HCT116 (cell line): ENCODE data around the gene XYLT1. TPM values are rescaled to one million over a fixed set of nuclear protein-coding genes. Genes with fewer than 3 reads are reported as not detected.

Experiments used
- ATAC-seq: fragments of 200-7000 bp; cut with Tn5 transposase; 2 replicates; pipeline ENCODE4 v1.9.1; 2020; ENCODE audit warnings: mild to moderate bottlenecking, moderate library complexity
- BruUV-seq: library from RNA; stranded (reverse); fragments of 400-500 nt; replicated peaks from 2 replicates; lab custom pipeline; 2021; lab: Mats Ljungman, UMichigan
- CTCF ChIA-PET: fragments of 300-600 bp; sonication (Branson Sonifier 250); formaldehyde crosslinking; loops from one replicate; lab custom pipeline; 2021; ENCODE audit warnings: antibody characterized with exemption; lab: Charles Lee
- POLR2A ChIA-PET: fragments of 300-600, 350-600 bp; sonication (Branson Sonifier 250); formaldehyde crosslinking; loops from one replicate; lab custom pipeline; 2021; ENCODE audit warnings: antibody characterized with exemption; lab: Charles Lee
- RAD21 ChIA-PET, 2 experiments: fragments of 300-600 bp; sonication (Branson Sonifier 250); formaldehyde crosslinking; loops; one replicate each; lab custom pipeline; 2023; ENCODE audit warnings: low total read pairs in 2 of 2; ENCODE audit not compliant: uncharacterized antibody in 2 of 2, unreplicated experiment in 2 of 2, low non-redundant PET in 1 of 2; lab: Charles Lee
- DNase-seq: peaks from one replicate; pipeline ENCODE4 v3.0.0-alpha.2; 2010; ENCODE audit warnings: low read depth, low spot score
- H2AFZ ChIP-seq: fragments of 200-600 bp; shearing (Covaris generic), sonication (generic); 2 replicates; pipeline ENCODE4 v1.6.1; 2017; ENCODE audit warnings: low read depth, mixed run types, mixed read lengths, antibody characterized with exemption, low read length; ENCODE audit not compliant: poor library complexity, severe bottlenecking
- H3K27ac ChIP-seq: 2 replicates; pipeline ENCODE4 v1.5.1; 2012; ENCODE audit warnings: low read depth, low read length
- H3K27me3 ChIP-seq: fragments of 200-600 bp; sonication (generic); 2 replicates; pipeline ENCODE4 v1.6.1; 2016; ENCODE audit warnings: mixed run types, low read length, mixed read lengths; ENCODE audit not compliant: insufficient read depth
- H3K36me3 ChIP-seq, 2 experiments: fragments of 200-500 bp in 1 of 2; fragments of 200-600 bp in 1 of 2; sonication (Bioruptor generic) in 1 of 2; sonication (generic) in 1 of 2; 2 replicates each; pipeline versions ENCODE4 v1.5.1 to v1.6.1; 2014 to 2016; ENCODE audit warnings: low read length in 2 of 2, inconsistent platforms in 1 of 2, mixed read lengths in 1 of 2, mixed run types in 1 of 2; ENCODE audit not compliant: insufficient read depth in 2 of 2, control insufficient read depth in 1 of 2
- H3K4me1 ChIP-seq, 2 experiments: fragments of 200-600 bp in 1 of 2; sonication (generic) in 1 of 2; 2 replicates each; pipeline versions ENCODE4 v1.5.1 to v1.6.1; 2012 to 2017; ENCODE audit warnings: low read length in 2 of 2, inconsistent platforms in 1 of 2, mild to moderate bottlenecking in 1 of 2, mixed read lengths in 1 of 2, mixed run types in 1 of 2, moderate library complexity in 1 of 2; ENCODE audit not compliant: insufficient read depth in 2 of 2, control insufficient read depth in 1 of 2
- H3K4me2 ChIP-seq: fragments of 200-600 bp; sonication (generic); 2 replicates; pipeline ENCODE4 v1.6.1; 2017; ENCODE audit warnings: mixed run types, low read length, mixed read lengths
- H3K4me3 ChIP-seq, 2 experiments: fragments of 200-600 bp in 1 of 2; sonication (generic) in 1 of 2; replicated peaks in 1 of 2; 2 replicates each; pipeline ENCODE4 v1.5.1; 2011 to 2016; ENCODE audit warnings: low read length in 2 of 2, control low read depth in 1 of 2, low read depth in 1 of 2, mild to moderate bottlenecking in 1 of 2, mixed read lengths in 1 of 2, mixed run types in 1 of 2
- H3K79me2 ChIP-seq: fragments of 200-600 bp; sonication (generic); 2 replicates; pipeline ENCODE4 v1.6.1; 2017; ENCODE audit warnings: mild to moderate bottlenecking, mixed run types, low read length, moderate library complexity, mixed read lengths; ENCODE audit not compliant: insufficient read depth
- H3K9ac ChIP-seq: fragments of 200-600 bp; sonication (generic); 2 replicates; pipeline ENCODE4 v1.6.1; 2016; ENCODE audit warnings: low read length, mixed read lengths
- H3K9me2 ChIP-seq: fragments of 200-600 bp; sonication (generic), shearing (Covaris generic); 2 replicates; pipeline ENCODE4 v1.6.1; 2017; ENCODE audit warnings: mixed run types, mild to moderate bottlenecking, moderate library complexity; ENCODE audit not compliant: insufficient read depth
- H3K9me3 ChIP-seq, 2 experiments: fragments of 200-500 bp in 1 of 2; fragments of 200-600 bp in 1 of 2; sonication (Bioruptor generic) in 1 of 2; sonication (generic) in 1 of 2; 2 replicates each; pipeline ENCODE4 v1.6.1; 2014 to 2017; ENCODE audit warnings: low read length in 2 of 2, mixed read lengths in 2 of 2, inconsistent platforms in 1 of 2, low read depth in 1 of 2, mild to moderate bottlenecking in 1 of 2, mixed run types in 1 of 2, moderate library complexity in 1 of 2; ENCODE audit not compliant: control insufficient read depth in 1 of 2, insufficient read depth in 1 of 2
- H4K20me1 ChIP-seq: fragments of 200-600 bp; sonication (generic), shearing (Covaris generic); 2 replicates; pipeline ENCODE4 v1.6.1; 2017; ENCODE audit warnings: mixed run types, mild to moderate bottlenecking, moderate library complexity; ENCODE audit not compliant: insufficient read depth
- EZH2 ChIP-seq: fragments of 200-600 bp; sonication (generic); IDR thresholded peaks from 2 replicates; pipeline ENCODE4 v1.6.1; 2017; ENCODE audit warnings: antibody characterized with exemption, mixed run types
- REST ChIP-seq: IDR thresholded peaks from 2 replicates; pipeline ENCODE4 v1.6.1; 2012; ENCODE audit warnings: low read depth
- SIN3A ChIP-seq: IDR thresholded peaks from 2 replicates; pipeline ENCODE4 v1.6.1; 2012; ENCODE audit warnings: low read depth
- SRF ChIP-seq: IDR thresholded peaks from 2 replicates; pipeline ENCODE4 v1.6.1; 2012; ENCODE audit warnings: low read depth
- ZBTB33 ChIP-seq: IDR thresholded peaks from 2 replicates; pipeline ENCODE4 v1.6.1; 2011; ENCODE audit warnings: mild to moderate bottlenecking, low read length, moderate library complexity; ENCODE audit not compliant: insufficient replicate concordance; ENCODE audit errors: extremely low read depth
- ZFX ChIP-seq: fragments of 450-650 bp; IDR thresholded peaks from 2 replicates; pipeline ENCODE4 v1.6.1; 2017
- ZNF274 ChIP-seq: fragments of 200-500 bp; sonication (Bioruptor generic); IDR thresholded peaks from 2 replicates; pipeline ENCODE4 v1.6.1; 2014; ENCODE audit warnings: mild to moderate bottlenecking, low read depth, low read length, inconsistent platforms
- intact Hi-C: fragments of 100-400 bp; cut with micrococcal nuclease; formaldehyde crosslinking; loops from 2 replicates; pipeline ENCODE4 v1.10.0; 2022
- total RNA-seq: library from RNA; stranded (reverse); gene quantifications from one replicate; pipeline ENCODE4 v1.2.1, GENCODE V29; 2021; ENCODE audit not compliant: unreplicated experiment

XYLT1 gene
- total RNA-seq, 1 experiment from 2014 or later, result 4.5 TPM

GRCh38 chr16:17278988-17279387, 191.8 kb downstream of the XYLT1 start:
- H3K9me3 ChIP-seq, result no peaks in the 10 kb centered on the region
- TF ChIP-seq EZH2, result no peak
- no peak for TF ChIP-seq ZBTB33
- no peak for TF ChIP-seq REST
- no peak for TF ChIP-seq SRF
- TF ChIP-seq ZFX, result no peak
- no peak for TF ChIP-seq ZNF274
- no peak for TF ChIP-seq SIN3A
- no peak overlapping the region for H3K4me3 ChIP-seq
- H2AFZ ChIP-seq, result no peak overlapping the region
- ChIA-PET CTCF (interaction anchor here (1.0 to 2.3 kb wide), 2 partner anchors 32 to 189 kb away, joined by 3 to 12 read pairs; no protein-coding TSS in a partner anchor), POLR2A (no interaction called here), RAD21 (interaction anchor here in 1 of 2 experiments (1.1 kb wide), 1 partner anchor 188 kb away, joined by 4 read pairs; no protein-coding TSS in a partner anchor)
- intact Hi-C loops, result loop anchor here (5.0 kb wide), 1 partner anchor 188 kb away; no protein-coding TSS in a partner anchor
- BruUV-seq, result no TSS peak
- no peaks in the 10 kb centered on the region for H4K20me1 ChIP-seq
- H3K9me2 ChIP-seq, result no peaks in the 10 kb centered on the region
- no peaks in the 10 kb centered on the region for H3K79me2 ChIP-seq
- DNase-seq, result no peak
- H3K27ac ChIP-seq, result no peak overlapping the region
- H3K4me1 ChIP-seq, result peaks cover 18 to 25% of the 10 kb centered on the region in 2 experiments
- peaks cover 7% of the 10 kb centered on the region for H3K27me3 ChIP-seq
- no peak for ATAC-seq
- no peak overlapping the region for H3K4me2 ChIP-seq
- H3K9ac ChIP-seq, result no peak overlapping the region
- H3K36me3 ChIP-seq, result no peaks in the 10 kb centered on the region
